OCI-LY7 (cell line): ENCODE measurements around the gene KRT6B. TPM values are rescaled to one million over a fixed set of nuclear protein-coding genes. Genes with fewer than 3 reads are reported as not detected.

ENCODE experiments used
- BruUV-seq: library from RNA; stranded (reverse); fragments of 400-500 nt; replicated peaks from 2 replicates; lab custom pipeline; 2021; lab: Mats Ljungman, UMichigan
- CTCF ChIA-PET: fragments of 300-600 bp; sonication (Branson Sonifier 250); formaldehyde crosslinking; loops from one replicate; lab custom pipeline; 2022; ENCODE audit warnings: antibody characterized with exemption; ENCODE audit not compliant: unreplicated experiment; lab: Charles Lee
- POLR2A ChIA-PET: fragments of 300-600 bp; sonication (Branson Sonifier 250); formaldehyde crosslinking; loops from one replicate; lab custom pipeline; 2022; ENCODE audit warnings: antibody characterized with exemption; lab: Charles Lee
- DNase-seq: peaks from one replicate; pipeline ENCODE4 v3.0.0-alpha.2; 2015; ENCODE audit warnings: low spot score
- H2AFZ ChIP-seq: fragments of 200-600 bp; sonication (generic), shearing (Covaris generic); 2 replicates; pipeline ENCODE4 v1.6.1; 2014; ENCODE audit warnings: mild to moderate bottlenecking, antibody characterized with exemption, low read length, moderate library complexity
- H3K27ac ChIP-seq: fragments of 200-600 bp; sonication (generic); 2 replicates; pipeline ENCODE4 v1.5.1; 2014; ENCODE audit warnings: mixed run types, low read depth, mild to moderate bottlenecking, moderate library complexity, low read length, inconsistent platforms; ENCODE audit not compliant: poor library complexity, severe bottlenecking
- H3K36me3 ChIP-seq: fragments of 200-600 bp; sonication (generic); 2 replicates; pipeline ENCODE4 v1.6.1; 2014; ENCODE audit warnings: mild to moderate bottlenecking, antibody characterized with exemption, low read length, moderate library complexity, mixed read lengths; ENCODE audit not compliant: insufficient read depth
- H3K4me1 ChIP-seq: fragments of 200-600 bp; sonication (generic); 2 replicates; pipeline ENCODE4 v1.5.1; 2014; ENCODE audit warnings: mild to moderate bottlenecking, low read length; ENCODE audit not compliant: insufficient read depth, poor library complexity, severe bottlenecking
- H3K4me2 ChIP-seq: fragments of 200-600 bp; sonication (generic); 2 replicates; pipeline ENCODE4 v1.6.1; 2014; ENCODE audit warnings: mild to moderate bottlenecking, low read length
- H3K4me3 ChIP-seq: fragments of 200-600 bp; sonication (generic); 2 replicates; pipeline ENCODE4 v1.5.1; 2014; ENCODE audit warnings: mild to moderate bottlenecking, low read depth, low read length; ENCODE audit not compliant: poor library complexity, severe bottlenecking
- H3K79me2 ChIP-seq: fragments of 200-600 bp; sonication (generic); 2 replicates; pipeline ENCODE4 v1.6.1; 2016; ENCODE audit warnings: low read depth, mild to moderate bottlenecking, low read length, moderate library complexity, mixed read lengths; ENCODE audit not compliant: insufficient read depth
- H3K9me2 ChIP-seq: fragments of 200-600 bp; sonication (generic); 2 replicates; pipeline ENCODE4 v1.6.1; 2016; ENCODE audit warnings: mild to moderate bottlenecking, low read length, mixed read lengths; ENCODE audit not compliant: insufficient read depth
- H3K9me3 ChIP-seq: fragments of 200-600 bp; sonication (generic); 2 replicates; pipeline ENCODE4 v1.6.1; 2014; ENCODE audit warnings: mild to moderate bottlenecking, mixed run types, low read length, mixed read lengths
- H4K20me1 ChIP-seq: fragments of 200-600 bp; sonication (generic); 2 replicates; pipeline ENCODE4 v1.6.1; 2014; ENCODE audit warnings: mild to moderate bottlenecking, antibody characterized with exemption, low read length, moderate library complexity, mixed read lengths; ENCODE audit not compliant: insufficient read depth
- CTCF ChIP-seq: fragments of 200-600 bp; sonication (generic); conservative IDR thresholded peaks from 2 replicates; pipeline ENCODE4 v1.5.1; 2014; ENCODE audit warnings: mild to moderate bottlenecking, antibody characterized with exemption, low read length, moderate library complexity, mixed read lengths
- EZH2phosphoT487 ChIP-seq: fragments of 200-600 bp; sonication (generic); IDR thresholded peaks from 2 replicates; pipeline ENCODE4 v1.6.1; 2018; ENCODE audit warnings: low read depth, borderline replicate concordance, mild to moderate bottlenecking, mixed run types, antibody characterized with exemption, low read length, moderate library complexity, mixed read lengths
- intact Hi-C: fragments of 100-400 bp; cut with micrococcal nuclease; formaldehyde crosslinking; loops from one replicate; pipeline ENCODE4 v1.10.0; 2022; ENCODE audit not compliant: unreplicated experiment
- total RNA-seq, 2 experiments: library from RNA; depleted of rRNA in 1 of 2; stranded (reverse); fragments of >200 nt in 1 of 2; shearing (Covaris generic) in 1 of 2; gene quantifications; 2 replicates each; pipeline ENCODE4 v1.2.3, GENCODE V29; 2014 to 2022

Gene KRT6B
- total RNA-seq, 2 experiments from 2014 or later = not detected

GRCh38 chr12:52442600-52443061 is 9.3 kb downstream of the KRT6B start:
- Histone ChIP-seq H3K9me2 (no peaks in the 10 kb centered on the region), H3K27ac (no peak overlapping the region), H3K36me3 (no peaks in the 10 kb centered on the region), H3K4me3 (no peak overlapping the region), H4K20me1 (no peaks in the 10 kb centered on the region), H3K4me1 (no peaks in the 10 kb centered on the region), H3K4me2 (no peak overlapping the region), H2AFZ (no peak overlapping the region), H3K9me3 (no peaks in the 10 kb centered on the region), H3K79me2 (no peaks in the 10 kb centered on the region)
- ChIA-PET POLR2A (no interaction called here), CTCF (no interaction called here)
- TF ChIP-seq CTCF (no peak), EZH2phosphoT487 (no peak)
- no TSS peak for BruUV-seq
- intact Hi-C loops = no loop called here
- DNase-seq = no peak

GRCh38 chr12:52441320-52441911 is 10.5 kb downstream of the KRT6B start:
- no TSS peak for BruUV-seq
- no peaks in the 10 kb centered on the region for H3K4me1 ChIP-seq
- no peaks in the 10 kb centered on the region for H3K36me3 ChIP-seq
- H3K9me2 ChIP-seq = no peaks in the 10 kb centered on the region
- ChIA-PET POLR2A (no interaction called here), CTCF (no interaction called here)
- no peaks in the 10 kb centered on the region for H3K79me2 ChIP-seq
- no peak overlapping the region for H3K27ac ChIP-seq
- no peak for DNase-seq
- intact Hi-C loops = no loop called here
- no peak overlapping the region for H3K4me2 ChIP-seq
- no peak overlapping the region for H3K4me3 ChIP-seq
- H3K9me3 ChIP-seq = no peaks in the 10 kb centered on the region
- no peaks in the 10 kb centered on the region for H4K20me1 ChIP-seq
- TF ChIP-seq EZH2phosphoT487 (no peak), CTCF (no peak)
- H2AFZ ChIP-seq = no peak overlapping the region

GRCh38 chr12:52440821-52441319 is 11.1 kb downstream of the KRT6B start:
- TF ChIP-seq EZH2phosphoT487 (no peak), CTCF (no peak)
- intact Hi-C loops = no loop called here
- Histone ChIP-seq H3K4me1 (no peaks in the 10 kb centered on the region), H3K4me3 (no peak overlapping the region), H3K4me2 (no peak overlapping the region), H3K36me3 (no peaks in the 10 kb centered on the region), H2AFZ (no peak overlapping the region), H3K9me3 (no peaks in the 10 kb centered on the region), H4K20me1 (no peaks in the 10 kb centered on the region), H3K9me2 (no peaks in the 10 kb centered on the region), H3K27ac (no peak overlapping the region), H3K79me2 (no peaks in the 10 kb centered on the region)
- no peak for DNase-seq
- BruUV-seq = no TSS peak
- ChIA-PET POLR2A (no interaction called here), CTCF (no interaction called here)
